ENCODE measurements around the gene TMEM175. TPM values are rescaled to one million over a fixed set of nuclear protein-coding genes. Genes with fewer than 3 reads are reported as not detected.

Gene TMEM175
- total RNA-seq, 1 experiment from 2014 or later: 22.3 TPM

- no peaks in the 10 kb centered on the region for H3K27me3 ChIP-seq (replicated peaks; ENCODE audit: control insufficient read depth, insufficient read depth, low read length)
- no peaks in the 10 kb centered on the region; the same call in 1 of the 2 replicates for H3K36me3 ChIP-seq (ENCODE audit: control insufficient read depth, insufficient read depth, low read length)
- intact Hi-C loops (cut with micrococcal nuclease; ENCODE audit: unreplicated experiment): no loop called here
- CTCF ChIA-PET: no interaction called here
- Mint-ChIP-seq H3K27me3 (ENCODE audit: insufficient read depth, unreplicated experiment) (no peaks in the 10 kb centered on the region), H3K4me1 (ENCODE audit: low read depth, unreplicated experiment) (no peaks in the 10 kb centered on the region), H3K36me3 (ENCODE audit: insufficient read depth, unreplicated experiment) (peaks cover 35% of the 10 kb centered on the region), H3K4me3 (ENCODE audit: unreplicated experiment) (no peak overlapping the region), H3K27ac (ENCODE audit: unreplicated experiment) (peak overlapping the region; percentile 28), H3K9me3 (ENCODE audit: unreplicated experiment) (no peaks in the 10 kb centered on the region)
- H3K9me3 ChIP-seq: no peaks in the 10 kb centered on the region
- DNase-seq: no peak
- H3K4me3 ChIP-seq (ENCODE audit: low read depth, low read length): no peak overlapping the region
- BruUV-seq (replicated peaks): no TSS peak
- no peak for TF ChIP-seq CTCF (IDR thresholded peaks at IDR 0.05; ENCODE audit: insufficient read depth in 1 of 2, low read depth in 1 of 2, low read length in 1 of 2, severe bottlenecking in 1 of 2, unreplicated experiment in 1 of 2)
- POLR2A ChIA-PET: no interaction called here
- no peaks in the 10 kb centered on the region for H3K4me1 ChIP-seq
These were observed 25.7 kb upstream of the TMEM175 start for GRCh38 chr4:906339-907102.

- intact Hi-C loops (cut with micrococcal nuclease; ENCODE audit: unreplicated experiment): no loop called here
- H3K9me3 Mint-ChIP-seq (ENCODE audit: unreplicated experiment): no peaks in the 10 kb centered on the region
- H3K4me3 Mint-ChIP-seq (ENCODE audit: unreplicated experiment): no peak overlapping the region
- H3K27ac Mint-ChIP-seq (ENCODE audit: unreplicated experiment): no peak overlapping the region
- no TSS peak for BruUV-seq (replicated peaks)
- Histone ChIP-seq H3K27me3 (replicated peaks; ENCODE audit: control insufficient read depth, insufficient read depth, low read length) (no peaks in the 10 kb centered on the region), H3K36me3 (ENCODE audit: control insufficient read depth, insufficient read depth, low read length) (no peaks in the 10 kb centered on the region; the same call in none of the 2 replicates), H3K4me3 (ENCODE audit: low read depth, low read length) (no peak overlapping the region), H3K9me3 (no peaks in the 10 kb centered on the region), H3K4me1 (no peaks in the 10 kb centered on the region)
- ChIA-PET CTCF (no interaction called here), POLR2A (no interaction called here)
- no peak for DNase-seq
- peaks cover 36% of the 10 kb centered on the region for H3K36me3 Mint-ChIP-seq (ENCODE audit: insufficient read depth, unreplicated experiment)
- no peaks in the 10 kb centered on the region for H3K27me3 Mint-ChIP-seq (ENCODE audit: insufficient read depth, unreplicated experiment)
- no peak for TF ChIP-seq CTCF (IDR thresholded peaks at IDR 0.05; ENCODE audit: insufficient read depth in 1 of 2, low read depth in 1 of 2, low read length in 1 of 2, severe bottlenecking in 1 of 2, unreplicated experiment in 1 of 2)
- no peaks in the 10 kb centered on the region for H3K4me1 Mint-ChIP-seq (ENCODE audit: low read depth, unreplicated experiment)
These were observed 25.2 kb upstream of the TMEM175 start for GRCh38 chr4:907103-907400.

GRCh38 chr4:907691-908425, 24.4 kb upstream of the TMEM175 start:
- intact Hi-C loops (cut with micrococcal nuclease; ENCODE audit: unreplicated experiment): no loop called here
- TF ChIP-seq CTCF (IDR thresholded peaks at IDR 0.05; ENCODE audit: insufficient read depth in 1 of 2, low read depth in 1 of 2, low read length in 1 of 2, severe bottlenecking in 1 of 2, unreplicated experiment in 1 of 2): no peak
- DNase-seq: no peak
- no peaks in the 10 kb centered on the region for H3K4me1 Mint-ChIP-seq (ENCODE audit: low read depth, unreplicated experiment)
- H3K4me1 ChIP-seq: no peaks in the 10 kb centered on the region
- BruUV-seq (replicated peaks): no TSS peak
- no peak overlapping the region for H3K27ac Mint-ChIP-seq (ENCODE audit: unreplicated experiment)
- no peaks in the 10 kb centered on the region for H3K9me3 ChIP-seq
- POLR2A ChIA-PET: no interaction called here
- CTCF ChIA-PET: no interaction called here
- no peaks in the 10 kb centered on the region; the same call in none of the 2 replicates for H3K36me3 ChIP-seq (ENCODE audit: control insufficient read depth, insufficient read depth, low read length)
- peaks cover 42% of the 10 kb centered on the region for H3K36me3 Mint-ChIP-seq (ENCODE audit: insufficient read depth, unreplicated experiment)
- no peaks in the 10 kb centered on the region for H3K9me3 Mint-ChIP-seq (ENCODE audit: unreplicated experiment)
- H3K27me3 ChIP-seq (replicated peaks; ENCODE audit: control insufficient read depth, insufficient read depth, low read length): no peaks in the 10 kb centered on the region
- no peaks in the 10 kb centered on the region for H3K27me3 Mint-ChIP-seq (ENCODE audit: insufficient read depth, unreplicated experiment)
- no peak overlapping the region for H3K4me3 Mint-ChIP-seq (ENCODE audit: unreplicated experiment)
- H3K4me3 ChIP-seq (ENCODE audit: low read depth, low read length): no peak overlapping the region
